Activated CD4-positive, alpha-beta T cell treated with anti-CD3 and anti-CD28 coated beads for 36 hours (primary cell): ENCODE data around the gene ZNF783. TPM values are rescaled to one million over a fixed set of nuclear protein-coding genes. Genes with fewer than 3 reads are reported as not detected.
A peak's percentile ranks its signal among the peaks of the same experiment; 100 is the strongest.

Experiments used
- ATAC-seq: fragments of 200-7000 bp; cut with Tn5 transposase; one replicate; pipeline ENCODE4 v1.10.0; 2021; ENCODE audit warnings: mild to moderate bottlenecking, moderate library complexity
- CTCF ChIA-PET: fragments of 350-600 bp; sonication (Branson Sonifier 250); formaldehyde crosslinking; loops from one replicate; lab custom pipeline; 2021; ENCODE audit warnings: antibody characterized with exemption; lab: Charles Lee
- POLR2A ChIA-PET: fragments of 350-600 bp; sonication (Branson Sonifier 250); formaldehyde crosslinking; loops from one replicate; lab custom pipeline; 2021; ENCODE audit warnings: antibody characterized with exemption, inconsistent platforms; lab: Charles Lee
- DNase-seq: peaks from one replicate; pipeline ENCODE4 v3.0.0-alpha.2; 2020
- H3K27ac Mint-ChIP-seq: one replicate; pipeline ENCODE4 v1.8.0; 2021; ENCODE audit warnings: mixed read lengths
- H3K27me3 Mint-ChIP-seq: one replicate; pipeline ENCODE4 v1.8.0; 2021; ENCODE audit warnings: mixed read lengths
- H3K36me3 Mint-ChIP-seq: one replicate; pipeline ENCODE4 v1.8.0; 2021; ENCODE audit warnings: low read depth, mixed read lengths
- H3K4me1 Mint-ChIP-seq: one replicate; pipeline ENCODE4 v1.8.0; 2021; ENCODE audit warnings: mixed read lengths
- H3K4me3 Mint-ChIP-seq: one replicate; pipeline ENCODE4 v1.8.0; 2021; ENCODE audit warnings: mild to moderate bottlenecking, moderate library complexity, mixed read lengths
- H3K9me3 Mint-ChIP-seq: one replicate; pipeline ENCODE4 v1.8.0; 2021; ENCODE audit warnings: low read depth, mixed read lengths
- intact Hi-C, 2 experiments: fragments of 100-400 bp; cut with DNase I in 1 of 2; cut with micrococcal nuclease in 1 of 2; formaldehyde crosslinking; loops; one replicate each; pipeline versions ENCODE4 v1.14.2 to v1.15.1; 2022 to 2024; cut with DNase I, micrococcal nuclease
- total RNA-seq, 2 experiments: library from RNA; stranded (reverse); gene quantifications; one replicate each; pipeline ENCODE4 v1.2.3, GENCODE V29; 2021

Gene ZNF783
- total RNA-seq, 2 experiments from 2014 or later = 14.5 to 15.4 TPM

DNA sequence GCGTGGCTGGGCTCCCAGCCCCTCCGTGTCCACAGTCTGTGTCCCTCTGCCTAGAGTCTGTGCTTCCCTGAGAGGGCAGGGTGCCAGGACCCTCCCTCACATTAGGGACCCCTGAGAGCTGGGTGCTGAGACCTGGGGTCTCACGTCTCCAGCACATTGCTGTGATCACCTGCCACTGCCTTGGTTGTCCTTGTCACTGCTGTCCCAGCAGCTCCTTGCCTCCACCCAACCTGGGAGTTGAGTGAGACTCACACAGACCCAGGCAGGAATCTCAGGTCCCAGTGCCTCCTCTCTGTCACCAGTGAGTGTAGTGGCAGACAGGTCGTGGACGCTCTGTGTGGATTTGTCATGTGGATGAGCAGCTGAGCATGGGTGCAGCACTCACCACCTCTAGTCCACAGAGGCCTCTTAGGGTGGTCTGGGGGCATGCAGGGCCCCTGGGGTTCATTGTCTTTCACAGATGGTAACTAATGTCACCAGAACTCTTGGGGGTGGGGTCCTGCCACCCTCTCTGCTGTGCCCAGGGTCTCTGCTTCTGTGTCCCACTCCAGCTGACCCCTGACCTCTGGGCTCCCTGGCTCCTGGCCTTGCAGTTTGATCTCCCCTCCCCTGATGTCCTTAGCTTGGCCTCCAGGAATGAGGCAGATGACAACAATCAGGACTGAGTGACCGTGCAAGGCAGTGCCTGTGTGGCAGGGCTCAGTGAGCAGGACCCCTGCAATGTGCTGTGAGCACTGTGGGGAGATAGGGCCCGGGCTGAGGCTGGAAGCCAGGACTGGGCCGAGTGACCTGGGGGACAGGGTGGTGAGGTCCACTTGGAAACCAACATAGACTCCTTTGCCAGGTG, 18.9 kb downstream of the ZNF783 start:
- ChIA-PET CTCF (interaction anchor here (0.6 kb wide), 1 partner anchor 8 kb away, joined by 4 read pairs; no protein-coding TSS in a partner anchor), POLR2A (no interaction called here)
- Mint-ChIP-seq H3K27me3 (no peaks in the 10 kb centered on the region), H3K9me3 (no peaks in the 10 kb centered on the region), H3K36me3 (peaks cover 35% of the 10 kb centered on the region), H3K4me3 (no peak overlapping the region), H3K4me1 (peaks cover 17% of the 10 kb centered on the region), H3K27ac (no peak overlapping the region)
- no peak for DNase-seq
- intact Hi-C loops = no loop called here
- no peak for ATAC-seq

- Mint-ChIP-seq H3K4me1 (peaks cover 26% of the 10 kb centered on the region), H3K4me3 (no peak overlapping the region), H3K27me3 (no peaks in the 10 kb centered on the region), H3K27ac (no peak overlapping the region), H3K9me3 (no peaks in the 10 kb centered on the region), H3K36me3 (peaks cover 29% of the 10 kb centered on the region)
- intact Hi-C loops = no loop called here
- ATAC-seq = no peak
- ChIA-PET CTCF (no interaction called here), POLR2A (no interaction called here)
- no peak for DNase-seq
Observed at GRCh38 chr7:149281508-149282330, 19.7 kb downstream of the ZNF783 start.

DNA sequence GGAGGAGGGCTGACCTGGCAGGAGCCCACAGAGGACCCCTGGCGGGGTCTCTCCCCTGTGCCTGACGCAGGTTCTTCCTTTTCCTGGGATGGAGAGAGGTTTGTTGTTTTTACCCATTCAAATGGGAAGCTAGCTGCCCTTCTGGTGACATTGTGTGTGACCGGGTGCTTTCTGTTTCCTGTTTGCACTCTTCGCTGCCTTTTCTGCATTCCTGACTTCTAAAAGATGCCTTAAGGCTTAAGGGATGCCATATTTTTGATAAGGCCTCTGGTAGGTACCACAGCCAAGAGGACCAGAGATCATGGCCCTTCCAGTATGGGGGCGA, 20.3 kb downstream of the ZNF783 start:
- Mint-ChIP-seq H3K9me3 (no peaks in the 10 kb centered on the region), H3K36me3 (peaks cover 26% of the 10 kb centered on the region), H3K27me3 (no peaks in the 10 kb centered on the region), H3K27ac (no peak overlapping the region), H3K4me3 (no peak overlapping the region), H3K4me1 (peaks cover 31% of the 10 kb centered on the region)
- POLR2A ChIA-PET = no interaction called here
- CTCF ChIA-PET = no interaction called here
- no peak for DNase-seq
- no peak for ATAC-seq
- intact Hi-C loops = no loop called here

GRCh38 chr7:149283321-149283720, 21.3 kb downstream of the ZNF783 start:
- DNase-seq = no peak
- Mint-ChIP-seq H3K36me3 (peaks cover 21% of the 10 kb centered on the region), H3K4me1 (peaks cover 38% of the 10 kb centered on the region), H3K27ac (no peak overlapping the region), H3K27me3 (no peaks in the 10 kb centered on the region), H3K4me3 (no peak overlapping the region), H3K9me3 (no peaks in the 10 kb centered on the region)
- no peak for ATAC-seq
- ChIA-PET POLR2A (no interaction called here), CTCF (interaction anchor here (0.5 to 1.5 kb wide), 3 partner anchors 22 to 140 kb away, joined by 4 to 5 read pairs (median 4); no protein-coding TSS in a partner anchor)
- intact Hi-C loops = no loop called here

GRCh38 chr7:149284343-149284742, 22.3 kb downstream of the ZNF783 start:
- peaks cover 38% of the 10 kb centered on the region for H3K4me1 Mint-ChIP-seq
- intact Hi-C loops = loop anchor here in 1 of 2 experiments (2.0 kb wide), 1 partner anchor 22 kb away; the partner anchor contains the start of gene ZNF783
- CTCF ChIA-PET = interaction anchor here (0.7 to 1.7 kb wide), 14 partner anchors 8 to 342 kb away, joined by 3 to 21 read pairs (median 4); partner anchors contain the start of genes ZNF282, ZNF398 and ZNF783
- H3K9me3 Mint-ChIP-seq = no peaks in the 10 kb centered on the region
- H3K36me3 Mint-ChIP-seq = peaks cover 13% of the 10 kb centered on the region
- DNase-seq = peak; percentile 69
- peak overlapping the region; percentile 61 for H3K27ac Mint-ChIP-seq
- no peaks in the 10 kb centered on the region for H3K27me3 Mint-ChIP-seq
- H3K4me3 Mint-ChIP-seq = peak overlapping the region; percentile 84
- POLR2A ChIA-PET = interaction anchor here (1.4 kb wide), 2 partner anchors 23 to 89 kb away, joined by 5 to 14 read pairs; partner anchors contain the start of genes ZNF282 and ZNF783
- peak; percentile 23 for ATAC-seq

- intact Hi-C loops = loop anchor here (1.0 to 2.0 kb wide), 7 partner anchors 22 to 486 kb away; partner anchors contain the start of genes ZNF783 (in 2 of the 2), ZNF212 (in 1 of the 2), ZNF282 (in 1 of the 2) and ZNF398 (in 1 of the 2)
- Mint-ChIP-seq H3K36me3 (peaks cover 11% of the 10 kb centered on the region), H3K4me1 (peaks cover 38% of the 10 kb centered on the region), H3K27ac (peak overlapping the region; percentile 61), H3K27me3 (no peaks in the 10 kb centered on the region), H3K4me3 (peak overlapping the region; percentile 84), H3K9me3 (no peaks in the 10 kb centered on the region)
- peak; percentile 99 for DNase-seq
- CTCF ChIA-PET = interaction anchor here (0.5 to 1.7 kb wide), 18 partner anchors 9 to 342 kb away, joined by 3 to 21 read pairs (median 4); partner anchors contain the start of genes ZNF282, ZNF398 and ZNF783
- peak; percentile 99 for ATAC-seq
- POLR2A ChIA-PET = interaction anchor here (0.6 to 1.4 kb wide), 5 partner anchors 24 to 339 kb away, joined by 3 to 14 read pairs (median 3); partner anchors contain the start of genes ZNF282 and ZNF783
Observed at GRCh38 chr7:149284850-149285585, 23.0 kb downstream of the ZNF783 start.

DNA sequence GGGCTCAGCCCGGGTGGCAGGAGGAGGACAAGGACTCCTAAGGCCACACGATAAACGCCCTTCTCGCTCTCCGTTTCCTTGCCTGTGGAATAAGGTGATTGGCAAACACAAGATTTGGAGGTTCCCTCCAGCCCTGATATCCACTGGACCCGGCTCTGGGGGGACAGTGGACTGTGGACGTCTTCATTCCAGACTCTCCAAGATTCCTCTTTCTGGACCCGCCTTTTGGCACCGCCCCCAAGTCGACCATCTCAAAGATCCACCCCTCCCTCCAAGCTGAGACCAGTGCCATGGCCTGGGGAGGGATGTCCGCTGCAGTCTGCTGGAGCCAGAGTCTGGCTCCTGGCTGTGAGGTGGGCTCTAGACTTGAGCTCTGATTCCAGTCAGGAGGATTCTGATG, 23.6 kb downstream of the ZNF783 start:
- ChIA-PET CTCF (interaction anchor here (0.5 to 1.7 kb wide), 9 partner anchors 19 to 211 kb away, joined by 3 to 21 read pairs (median 6); partner anchors contain the start of genes ZNF282 and ZNF783), POLR2A (interaction anchor here (0.5 to 1.4 kb wide), 4 partner anchors 24 to 315 kb away, joined by 3 to 14 read pairs (median 3); partner anchors contain the start of gene ZNF783)
- DNase-seq (no peak), ATAC-seq (peak; percentile 1)
- H3K27me3 Mint-ChIP-seq = no peaks in the 10 kb centered on the region
- peaks cover 11% of the 10 kb centered on the region for H3K36me3 Mint-ChIP-seq
- H3K9me3 Mint-ChIP-seq = no peaks in the 10 kb centered on the region
- peak overlapping the region; percentile 84 for H3K4me3 Mint-ChIP-seq
- H3K27ac Mint-ChIP-seq = peak overlapping the region; percentile 85
- H3K4me1 Mint-ChIP-seq = peaks cover 38% of the 10 kb centered on the region
- intact Hi-C loops = loop anchor here (1.0 to 2.0 kb wide), 7 partner anchors 23 to 486 kb away; partner anchors contain the start of genes ZNF783 (in 2 of the 2), ZNF212 (in 1 of the 2), ZNF282 (in 1 of the 2) and ZNF398 (in 1 of the 2)

DNA sequence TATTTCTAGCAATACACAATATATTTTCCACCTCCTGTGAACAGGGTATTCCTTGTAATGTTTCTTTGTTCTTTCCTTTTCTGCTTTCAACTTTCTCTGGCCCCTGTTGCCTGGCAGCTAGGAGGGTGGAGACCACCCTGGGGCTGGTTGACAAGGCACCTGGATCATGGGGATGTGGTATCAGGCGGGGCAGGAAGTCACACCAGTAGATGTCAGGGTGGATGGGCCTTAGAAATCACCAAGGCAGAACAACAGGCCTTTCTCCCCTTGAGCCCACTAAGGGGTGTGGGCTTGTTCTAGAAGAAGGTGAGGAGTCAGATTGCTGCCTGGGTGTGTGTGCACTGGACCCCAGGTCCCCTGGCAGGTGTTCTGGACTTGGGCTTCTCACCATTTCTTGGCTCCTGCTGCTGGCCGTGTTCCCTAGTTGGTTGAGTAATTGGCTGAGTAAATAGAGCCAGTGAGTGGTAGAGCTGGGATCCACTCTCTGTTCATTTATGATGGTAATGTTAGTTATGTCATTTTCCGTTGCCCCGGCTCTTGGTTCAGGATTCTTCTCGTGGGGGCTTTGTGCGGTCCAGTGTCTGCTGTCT, 24.9 kb downstream of the ZNF783 start:
- Mint-ChIP-seq H3K36me3 (peaks cover 8% of the 10 kb centered on the region), H3K27me3 (no peaks in the 10 kb centered on the region), H3K4me3 (no peak overlapping the region), H3K9me3 (no peaks in the 10 kb centered on the region), H3K4me1 (peaks cover 38% of the 10 kb centered on the region), H3K27ac (no peak overlapping the region)
- ATAC-seq (no peak), DNase-seq (no peak)
- ChIA-PET POLR2A (no interaction called here), CTCF (no interaction called here)
- intact Hi-C loops = no loop called here

DNA sequence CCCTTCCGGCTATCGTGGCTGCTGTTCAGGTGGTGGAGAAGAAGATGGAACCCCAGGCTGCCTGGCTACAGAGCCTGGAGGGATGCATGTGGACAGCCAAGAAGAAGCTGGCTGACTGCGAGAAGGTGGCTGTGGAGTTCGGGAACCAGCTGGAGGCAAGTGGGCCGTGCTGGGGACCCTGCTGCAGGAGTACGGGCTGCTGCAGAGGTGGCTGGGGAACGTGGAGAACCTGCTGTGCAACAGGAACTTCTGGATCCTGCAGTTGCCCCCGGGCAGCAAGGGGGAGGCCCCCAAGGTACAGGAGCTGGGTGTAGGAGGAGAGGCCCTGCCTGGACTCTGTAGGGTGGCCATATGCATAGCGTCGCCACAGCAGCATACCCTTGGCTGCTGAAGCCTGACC, 25.6 kb downstream of the ZNF783 start:
- intact Hi-C loops = no loop called here
- CTCF ChIA-PET = no interaction called here
- ATAC-seq (no peak), DNase-seq (no peak)
- Mint-ChIP-seq H3K36me3 (peaks cover 4% of the 10 kb centered on the region), H3K4me3 (no peak overlapping the region), H3K27ac (no peak overlapping the region), H3K4me1 (peaks cover 38% of the 10 kb centered on the region), H3K9me3 (no peaks in the 10 kb centered on the region), H3K27me3 (no peaks in the 10 kb centered on the region)
- POLR2A ChIA-PET = interaction anchor here (0.6 kb wide), 1 partner anchor 26 kb away, joined by 3 read pairs; no protein-coding TSS in a partner anchor

GRCh38 chr7:149289262-149289661, 27.3 kb downstream of the ZNF783 start:
- DNase-seq (no peak), ATAC-seq (no peak)
- ChIA-PET POLR2A (no interaction called here), CTCF (interaction anchor here (0.7 kb wide), 2 partner anchors 9 to 21 kb away, joined by 4 to 5 read pairs; no protein-coding TSS in a partner anchor)
- no peaks in the 10 kb centered on the region for H3K27me3 Mint-ChIP-seq
- H3K4me1 Mint-ChIP-seq = peaks cover 32% of the 10 kb centered on the region
- no peak overlapping the region for H3K27ac Mint-ChIP-seq
- H3K9me3 Mint-ChIP-seq = no peaks in the 10 kb centered on the region
- H3K4me3 Mint-ChIP-seq = no peak overlapping the region
- intact Hi-C loops = no loop called here
- peaks cover 5% of the 10 kb centered on the region for H3K36me3 Mint-ChIP-seq
